HepG2 (cell line): ENCODE results near the gene TEX14. TPM values are rescaled to one million over a fixed set of nuclear protein-coding genes. Genes with fewer than 3 reads are reported as not detected.

Source experiments
- AHR ChIP-seq: IDR thresholded peaks from 2 replicates; pipeline ENCODE4 v1.6.1; 2018; ENCODE audit warnings: missing genetic modification reagents, missing compliant biosample characterization
- CHD4 ChIP-seq: fragments of 200-600 bp; sonication (generic); IDR thresholded peaks from 2 replicates; pipeline ENCODE4 v1.7.0; 2017; ENCODE audit warnings: mild to moderate bottlenecking, low read length, borderline replicate concordance
- CREM ChIP-seq, 2 experiments: sonication (generic) in 1 of 2; formaldehyde crosslinking in 1 of 2; IDR thresholded peaks; 2 replicates each; pipeline versions ENCODE4 v1.4.0 to v1.6.1; 2016 to 2020; ENCODE audit warnings: antibody characterized with exemption in 1 of 2, mild to moderate bottlenecking in 1 of 2, missing genetic modification reagents in 1 of 2
- FOXP1 ChIP-seq, 2 experiments: fragments of 450-650 bp in 1 of 2; IDR thresholded peaks; 2 replicates each; pipeline ENCODE4 v1.6.1; 2017 to 2018; ENCODE audit warnings: antibody characterized with exemption in 1 of 2
- GATA4 ChIP-seq: sonication (generic); IDR thresholded peaks from 2 replicates; pipeline ENCODE4 v1.6.1; 2016; ENCODE audit warnings: antibody characterized with exemption, low read depth, borderline replicate concordance
- KLF11 ChIP-seq: IDR thresholded peaks from 2 replicates; pipeline ENCODE4 v1.6.1; 2016; ENCODE audit warnings: missing compliant biosample characterization
- MYC ChIP-seq: sonication (generic); formaldehyde crosslinking; IDR thresholded peaks from 2 replicates; pipeline ENCODE4 v1.9.0; 2021; ENCODE audit warnings: missing genetic modification reagents, borderline replicate concordance
- MYNN ChIP-seq: sonication (generic); formaldehyde crosslinking; IDR thresholded peaks from 2 replicates; pipeline ENCODE4 v1.4.0; 2020; ENCODE audit warnings: mild to moderate bottlenecking, low read depth, missing genetic modification reagents
- NPAS2 ChIP-seq: sonication (generic); formaldehyde crosslinking; IDR thresholded peaks from 2 replicates; pipeline ENCODE4 v1.8.0; 2022; ENCODE audit warnings: mild to moderate bottlenecking, missing genetic modification reagents, borderline replicate concordance
- PAWR ChIP-seq: sonication (generic); formaldehyde crosslinking; IDR thresholded peaks from 2 replicates; pipeline ENCODE4 v1.4.0; 2020; ENCODE audit warnings: missing genetic modification reagents, mild to moderate bottlenecking, borderline replicate concordance
- PAX8 ChIP-seq: sonication (generic); formaldehyde crosslinking; IDR thresholded peaks from 2 replicates; pipeline ENCODE4 v1.8.0; 2022; ENCODE audit warnings: mild to moderate bottlenecking, missing genetic modification reagents, borderline replicate concordance
- RFXANK ChIP-seq: IDR thresholded peaks from 2 replicates; pipeline ENCODE4 v1.6.1; 2016
- TEAD2 ChIP-seq: sonication (generic); formaldehyde crosslinking; IDR thresholded peaks from 2 replicates; pipeline ENCODE4 v1.9.0; 2021; ENCODE audit warnings: missing genetic modification reagents
- ZFP36 ChIP-seq: fragments of 150-350 bp; IDR thresholded peaks from 2 replicates; pipeline ENCODE4 v1.6.1; 2018; ENCODE audit warnings: borderline replicate concordance, low read length, low read depth; ENCODE audit not compliant: partially characterized antibody
- ZFYVE20 ChIP-seq: sonication (generic); formaldehyde crosslinking; IDR thresholded peaks from 2 replicates; pipeline ENCODE4 v1.8.0; 2023; ENCODE audit warnings: low read depth, mild to moderate bottlenecking, moderate library complexity, missing genetic modification reagents, borderline replicate concordance
- ZNF530 ChIP-seq: sonication (generic); formaldehyde crosslinking; IDR thresholded peaks from 2 replicates; pipeline ENCODE4 v1.5.0; 2020; ENCODE audit warnings: low read depth, mild to moderate bottlenecking, missing genetic modification reagents
- ZNF790 ChIP-seq: sonication (generic); formaldehyde crosslinking; IDR thresholded peaks from 2 replicates; pipeline ENCODE4 v1.8.0; 2022; ENCODE audit warnings: missing genetic modification reagents, mild to moderate bottlenecking, borderline replicate concordance
- polyA plus RNA-seq, 8 experiments: library from polyadenylated mRNA; depleted of rRNA in 3 of 8; stranded (reverse) in 7 of 8; unstranded in 1 of 8; fragments of >200 nt; fragmentation: Illumina TruSeq in 4 of 8; extraction: Trizol in 4 of 8; gene quantifications; 2 replicates each; pipeline versions ENCODE4 v1.2.1 to v1.2.3, GENCODE V29; 2011 to 2016; ENCODE audit warnings: low read depth in 4 of 8, missing spikeins in 1 of 8, mixed read lengths in 1 of 8; ENCODE audit not compliant: insufficient read depth in 1 of 8
- total RNA-seq, 5 experiments: library from RNA; depleted of rRNA; stranded (reverse); fragments of >200 nt; fragmentation: Illumina TruSeq; extraction: Trizol; gene quantifications; 2 replicates each; pipeline ENCODE4 v1.2.3, GENCODE V29; 2016; ENCODE audit warnings: low read depth in 1 of 5
- TF ChIP-seq, protein P1 (sequence below): sonication (generic); formaldehyde crosslinking; IDR thresholded peaks from 2 replicates; pipeline ENCODE4 v1.4.0; 2020; ENCODE audit warnings: mild to moderate bottlenecking, missing genetic modification reagents
- TF ChIP-seq, protein P2 (sequence below): sonication (generic); formaldehyde crosslinking; IDR thresholded peaks from 2 replicates; pipeline ENCODE4 v1.5.1; 2020; ENCODE audit warnings: mild to moderate bottlenecking, missing genetic modification reagents
- TF ChIP-seq, protein P3 (sequence below): sonication (generic); formaldehyde crosslinking; IDR thresholded peaks from 2 replicates; pipeline ENCODE4 v1.5.0; 2020; ENCODE audit warnings: mild to moderate bottlenecking, low read depth, missing genetic modification reagents, borderline replicate concordance
- TF ChIP-seq, protein P4 (sequence below): sonication (generic); formaldehyde crosslinking; IDR thresholded peaks from 2 replicates; pipeline ENCODE4; 2020; ENCODE audit warnings: missing genetic modification reagents, mild to moderate bottlenecking, borderline replicate concordance

Gene TEX14
- total and polyA plus RNA-seq, 2 of the 13 experiments (the other 11 are each of a cell fraction or from before 2014, with no cell fraction given), result 0.04 to 0.07 TPM

DNA sequence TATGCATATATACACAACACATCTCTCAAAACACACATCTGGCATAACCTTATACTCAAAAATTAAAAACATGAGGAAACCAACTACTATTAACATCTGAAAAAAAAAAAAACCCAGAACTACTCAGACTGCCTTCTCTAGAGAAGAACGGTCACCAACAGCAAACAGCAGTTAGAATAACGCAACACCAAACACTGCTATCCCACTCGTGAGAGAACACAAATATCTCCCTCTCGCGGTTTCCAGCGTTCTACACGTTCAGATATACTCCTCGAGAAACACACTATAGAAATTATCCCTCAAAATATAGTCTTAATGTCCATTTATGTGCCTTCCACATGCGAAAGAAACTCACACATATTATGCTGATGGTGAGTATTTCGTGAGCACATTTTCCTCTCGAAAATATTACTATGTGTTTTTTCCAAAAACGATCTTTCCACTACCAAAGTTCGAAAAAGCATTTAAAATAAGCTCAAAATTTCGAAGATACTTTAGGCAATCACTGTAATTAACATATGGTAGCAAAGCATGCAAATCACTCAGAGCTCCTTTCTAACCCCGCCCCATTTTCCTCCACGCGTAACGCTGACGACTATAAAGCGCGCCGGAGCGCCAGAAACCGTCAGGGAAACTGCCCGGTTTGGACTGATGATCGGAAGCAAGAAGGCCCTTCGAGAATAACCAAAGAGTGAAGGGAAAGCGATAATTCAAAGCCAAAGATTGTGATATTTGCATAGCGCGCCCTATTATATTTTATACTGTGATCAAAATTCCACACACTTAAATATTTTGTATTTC, 60.1 kb downstream of the TEX14 start (continued):
- TF ChIP-seq, protein P1, sequence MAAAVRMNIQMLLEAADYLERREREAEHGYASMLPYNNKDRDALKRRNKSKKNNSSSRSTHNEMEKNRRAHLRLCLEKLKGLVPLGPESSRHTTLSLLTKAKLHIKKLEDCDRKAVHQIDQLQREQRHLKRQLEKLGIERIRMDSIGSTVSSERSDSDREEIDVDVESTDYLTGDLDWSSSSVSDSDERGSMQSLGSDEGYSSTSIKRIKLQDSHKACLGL (CRISPR knock-in tag), result no peak; the same call in 1 of the 2 replicates
- TF ChIP-seq ZFYVE20 (CRISPR knock-in tag) (0 out of 2 replicates have a peak, but pooled peaks have one; percentile 13), KLF11 (CRISPR knock-in tag) (peak; percentile 99), NPAS2 (CRISPR knock-in tag) (no peak), ZNF790 (CRISPR knock-in tag) (no peak), FOXP1 (IDR thresholded peaks at IDR 0.05) (peak; percentile 88), FOXP1 (CRISPR knock-in tag; IDR thresholded peaks at IDR 0.05) (peak; percentile 80; the same call in 1 of the 2 replicates), MYC (CRISPR knock-in tag) (peak; percentile 19; the same call in 1 of the 2 replicates), CHD4 (peak; percentile 39; the same call in 1 of the 2 replicates), MYNN (no peak), PAWR (CRISPR knock-in tag) (no peak), ZFP36 (no peak), TEAD2 (peak; percentile 92), AHR (peak; percentile 37; the same call in 1 of the 2 replicates), RFXANK (peak; percentile 96), ZNF530 (CRISPR knock-in tag) (no peak), PAX8 (CRISPR knock-in tag) (0 out of 2 replicates have a peak, but pooled peaks have one; percentile 39), CREM (IDR thresholded peaks at IDR 0.05) (peak; percentile 99), CREM (CRISPR knock-in tag; IDR thresholded peaks at IDR 0.05) (peak; percentile 84), GATA4 (peak; percentile 100)
- TF ChIP-seq, protein P2, sequence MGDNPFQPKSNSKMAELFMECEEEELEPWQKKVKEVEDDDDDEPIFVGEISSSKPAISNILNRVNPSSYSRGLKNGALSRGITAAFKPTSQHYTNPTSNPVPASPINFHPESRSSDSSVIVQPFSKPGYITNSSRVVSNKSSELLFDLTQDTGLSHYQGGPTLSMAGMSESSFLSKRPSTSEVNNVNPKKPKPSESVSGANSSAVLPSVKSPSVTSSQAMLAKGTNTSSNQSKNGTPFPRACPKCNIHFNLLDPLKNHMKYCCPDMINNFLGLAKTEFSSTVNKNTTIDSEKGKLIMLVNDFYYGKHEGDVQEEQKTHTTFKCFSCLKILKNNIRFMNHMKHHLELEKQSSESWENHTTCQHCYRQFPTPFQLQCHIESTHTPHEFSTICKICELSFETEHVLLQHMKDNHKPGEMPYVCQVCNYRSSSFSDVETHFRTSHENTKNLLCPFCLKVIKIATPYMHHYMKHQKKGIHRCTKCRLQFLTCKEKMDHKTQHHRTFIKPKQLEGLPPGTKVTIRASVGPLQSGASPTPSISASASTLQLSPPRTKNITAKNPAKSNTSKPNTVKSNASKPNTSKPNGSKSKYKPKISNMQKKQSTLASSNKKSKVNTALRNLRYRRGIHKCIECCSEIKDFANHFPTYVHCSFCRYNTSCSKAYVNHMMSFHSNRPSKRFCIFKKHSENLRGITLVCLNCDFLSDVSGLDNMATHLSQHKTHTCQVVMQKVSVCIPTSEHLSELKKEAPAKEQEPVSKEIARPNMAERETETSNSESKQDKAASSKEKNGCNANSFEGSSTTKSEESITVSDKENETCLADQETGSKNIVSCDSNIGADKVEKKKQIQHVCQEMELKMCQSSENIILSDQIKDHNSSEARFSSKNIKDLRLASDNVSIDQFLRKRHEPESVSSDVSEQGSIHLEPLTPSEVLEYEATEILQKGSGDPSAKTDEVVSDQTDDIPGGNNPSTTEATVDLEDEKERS (CRISPR knock-in tag), result peak; percentile 77
- TF ChIP-seq, protein P3, sequence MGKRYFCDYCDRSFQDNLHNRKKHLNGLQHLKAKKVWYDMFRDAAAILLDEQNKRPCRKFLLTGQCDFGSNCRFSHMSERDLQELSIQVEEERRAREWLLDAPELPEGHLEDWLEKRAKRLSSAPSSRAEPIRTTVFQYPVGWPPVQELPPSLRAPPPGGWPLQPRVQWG (CRISPR knock-in tag), result no peak
- TF ChIP-seq, protein P4, sequence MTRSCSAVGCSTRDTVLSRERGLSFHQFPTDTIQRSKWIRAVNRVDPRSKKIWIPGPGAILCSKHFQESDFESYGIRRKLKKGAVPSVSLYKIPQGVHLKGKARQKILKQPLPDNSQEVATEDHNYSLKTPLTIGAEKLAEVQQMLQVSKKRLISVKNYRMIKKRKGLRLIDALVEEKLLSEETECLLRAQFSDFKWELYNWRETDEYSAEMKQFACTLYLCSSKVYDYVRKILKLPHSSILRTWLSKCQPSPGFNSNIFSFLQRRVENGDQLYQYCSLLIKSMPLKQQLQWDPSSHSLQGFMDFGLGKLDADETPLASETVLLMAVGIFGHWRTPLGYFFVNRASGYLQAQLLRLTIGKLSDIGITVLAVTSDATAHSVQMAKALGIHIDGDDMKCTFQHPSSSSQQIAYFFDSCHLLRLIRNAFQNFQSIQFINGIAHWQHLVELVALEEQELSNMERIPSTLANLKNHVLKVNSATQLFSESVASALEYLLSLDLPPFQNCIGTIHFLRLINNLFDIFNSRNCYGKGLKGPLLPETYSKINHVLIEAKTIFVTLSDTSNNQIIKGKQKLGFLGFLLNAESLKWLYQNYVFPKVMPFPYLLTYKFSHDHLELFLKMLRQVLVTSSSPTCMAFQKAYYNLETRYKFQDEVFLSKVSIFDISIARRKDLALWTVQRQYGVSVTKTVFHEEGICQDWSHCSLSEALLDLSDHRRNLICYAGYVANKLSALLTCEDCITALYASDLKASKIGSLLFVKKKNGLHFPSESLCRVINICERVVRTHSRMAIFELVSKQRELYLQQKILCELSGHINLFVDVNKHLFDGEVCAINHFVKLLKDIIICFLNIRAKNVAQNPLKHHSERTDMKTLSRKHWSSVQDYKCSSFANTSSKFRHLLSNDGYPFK, result no peak
